Measurements from ENCODE around the gene SLC25A10. TPM values are rescaled to one million over a fixed set of nuclear protein-coding genes. Genes with fewer than 3 reads are reported as not detected.

The SLC25A10 gene
- total and polyA plus RNA-seq, 2 of the 8 experiments (the other 6 are each of a cell fraction or from before 2014, with no cell fraction given) = 22.2 to 43.0 TPM

DNA sequence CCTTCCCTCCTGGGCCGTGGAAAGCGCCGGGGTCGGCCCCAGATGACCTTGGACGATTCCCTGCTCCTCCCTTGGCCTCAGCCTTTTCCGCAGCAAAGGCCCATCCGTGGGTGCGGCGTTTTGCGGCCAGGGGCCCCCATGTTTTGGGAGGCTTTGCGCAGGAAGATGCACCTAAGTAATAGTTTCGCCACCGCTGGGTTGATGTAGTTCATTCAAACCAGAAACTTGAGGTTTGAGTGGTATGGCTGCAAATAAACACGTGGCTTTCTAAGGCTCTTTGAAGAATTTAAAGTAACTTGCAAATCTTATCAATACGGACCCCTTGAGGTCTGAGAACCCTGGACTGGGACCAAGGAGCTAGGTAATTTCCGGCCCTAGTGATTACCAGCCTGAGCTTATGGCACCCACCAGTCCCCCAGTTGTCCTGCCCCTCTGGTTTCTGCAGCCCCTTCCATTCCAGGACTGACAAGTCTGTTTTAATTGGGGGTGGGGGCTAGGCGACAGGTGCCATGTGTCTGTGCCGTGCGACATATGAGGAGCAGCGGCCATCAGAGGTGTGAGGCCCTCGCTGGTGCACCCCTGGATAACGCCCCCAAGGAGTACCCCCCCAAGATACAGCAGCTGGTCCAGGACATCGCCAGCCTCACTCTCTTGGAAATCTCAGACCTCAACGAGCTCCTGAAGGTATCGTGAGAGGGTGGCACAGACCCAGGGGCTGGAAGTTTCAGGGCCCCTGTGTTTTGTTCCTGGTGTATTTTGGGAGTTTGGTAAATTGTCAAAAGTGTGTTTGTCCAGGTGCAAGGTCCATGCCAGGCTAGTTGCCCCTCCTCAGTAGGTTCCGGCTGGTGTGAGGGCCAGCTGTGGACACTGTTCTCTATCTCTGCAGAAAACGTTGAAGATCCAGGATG, 8.1 kb upstream of the SLC25A10 start:
- H3K56ac ChIP-seq (replicated peaks; ENCODE audit: insufficient read length, low read depth, low read length) = no peak overlapping the region
- no peak overlapping the region for H2AFZ ChIP-seq (ENCODE audit: low read length)
- DNase-seq (ENCODE audit: low read depth in 1 of 2, low spot score in 2 of 2) (no peak), FAIRE-seq (no peak)
- ChIA-PET POLR2A (ENCODE audit: partially characterized antibody) (interaction anchor here (0.7 to 17.2 kb wide), 25 partner anchors 18 to 346 kb away, joined by 3 to 436 read pairs (median 4); partner anchors contain the start of genes ACTG1, ARL16, CCDC137 and FAAP100), CTCF (ENCODE audit: partially characterized antibody) (interaction anchor here (0.6 to 2.3 kb wide), 9 partner anchors 11 to 166 kb away, joined by 3 to 8 read pairs (median 4); partner anchors contain the start of genes ARL16, FAAP100 and HGS)
- H3K14ac ChIP-seq (ENCODE audit: insufficient read length) = no peak overlapping the region
- no peak overlapping the region for H3K23ac ChIP-seq (ENCODE audit: insufficient read length)
- H3K9ac ChIP-seq (replicated peaks in 1 of 4; ENCODE audit: extremely low read depth in 1 of 4, low read depth in 3 of 4, low read length in 3 of 4) = peak overlapping the region; percentile 95 to 98 (median 96)
- H2BK20ac ChIP-seq (ENCODE audit: low read length) = no peak overlapping the region
- H2BK120ac ChIP-seq (replicated peaks; ENCODE audit: low read depth, low read length) = no peak overlapping the region
- H2BK15ac ChIP-seq (ENCODE audit: low read length) = no peak overlapping the region
- peak overlapping the region; percentile 27 for H3K4ac ChIP-seq (replicated peaks; ENCODE audit: insufficient read length, low read depth, low read length)
- H2AK5ac ChIP-seq (ENCODE audit: low read depth, low read length) = no peak overlapping the region; the same call in 1 of the 2 replicates
- peaks cover 0 to 14% (median 10%) of the 10 kb centered on the region in 4 experiments; a peak in 5 of 7 replicates for H3K4me1 ChIP-seq (replicated peaks in 1 of 4; ENCODE audit: control insufficient read depth in 3 of 4, insufficient read depth in 4 of 4, low read length in 3 of 4)
- WGBS, 2 experiments (ENCODE audit: extremely low coverage in 1 of 2, insufficient coverage in 1 of 2, insufficient read length in 1 of 2, insufficient replicate concordance in 2 of 2, low coverage in 1 of 2, low lambda C conversion rate in 2 of 2, missing lambda C conversion rate in 1 of 2) = 40% methylated on average over 26 of the region's 27 CpGs; no CpG with 5 or more reads in 1 of the 2 experiments
- peak overlapping the region; percentile 92; the same call in 1 of the 2 replicates for H3K27ac ChIP-seq (ENCODE audit: low read depth, low read length)
- peaks cover 11 to 13% of the 10 kb centered on the region in 2 experiments for H4K20me1 ChIP-seq (replicated peaks in 1 of 2; ENCODE audit: control insufficient read depth in 1 of 2, insufficient read depth in 2 of 2, low read length in 2 of 2)
- no peak overlapping the region for H2BK12ac ChIP-seq (ENCODE audit: low read depth, low read length)
- peaks cover 9 to 44% of the 10 kb centered on the region in 2 experiments; a peak in 3 of 4 replicates for H3K79me2 ChIP-seq (ENCODE audit: control insufficient read depth in 1 of 2, insufficient read depth in 2 of 2, low read length in 2 of 2)
- H2BK5ac ChIP-seq (ENCODE audit: low read depth, low read length) = peak overlapping the region; percentile 81
- H3K4me2 ChIP-seq (ENCODE audit: insufficient read depth in 1 of 2, low read depth in 2 of 2, low read length in 2 of 2) = peak overlapping the region; percentile 91 to 95
- no peaks in the 10 kb centered on the region for H3K27me3 ChIP-seq (replicated peaks in 1 of 4; ENCODE audit: control insufficient read depth in 3 of 4, extremely low read depth in 1 of 4, insufficient read depth in 3 of 4, low read length in 3 of 4)
- peaks cover 16% of the 10 kb centered on the region for H3K79me1 ChIP-seq (ENCODE audit: low read depth, low read length)
- no peak overlapping the region for H4K5ac ChIP-seq (ENCODE audit: insufficient read length, low read depth, low read length)
- H4K8ac ChIP-seq (ENCODE audit: extremely low read depth, insufficient read depth, low read length) = peak overlapping the region; percentile 97
- peak overlapping the region; percentile 76 to 96 (median 95) for H3K4me3 ChIP-seq (ENCODE audit: extremely low read depth in 1 of 4, insufficient read depth in 2 of 4, low read depth in 3 of 4, low read length in 4 of 4)
- peaks cover 20 to 37% (median 29%) of the 10 kb centered on the region in 4 experiments for H3K36me3 ChIP-seq (ENCODE audit: control insufficient read depth in 2 of 4, insufficient read depth in 4 of 4, low read length in 3 of 4)
- no peaks in the 10 kb centered on the region for H3K9me3 ChIP-seq (ENCODE audit: insufficient read depth in 2 of 2, low read depth in 1 of 2, low read length in 1 of 2)
- H3K18ac ChIP-seq (ENCODE audit: extremely low read depth, low read length) = peak overlapping the region; percentile 78; the same call in 1 of the 2 replicates
- H4K91ac ChIP-seq (replicated peaks; ENCODE audit: insufficient read length, low read length) = peak overlapping the region; percentile 66
- H3K23me2 ChIP-seq (ENCODE audit: low read depth, low read length) = peaks cover 9% of the 10 kb centered on the region
- TF ChIP-seq JUN (IDR thresholded peaks at IDR 0.05; ENCODE audit: low read depth, low read length) (no peak), SP4 (IDR thresholded peaks at IDR 0.05; ENCODE audit: low read length) (0 out of 2 replicates have a peak, but pooled peaks have one; percentile 2)

Measured in H1 (cell line).